Progenitor cell of endocrine pancreas (in vitro differentiated cells): ENCODE measurements around the gene TXN. TPM values are rescaled to one million over a fixed set of nuclear protein-coding genes. Genes with fewer than 3 reads are reported as not detected.

Experiments used
- DNase-seq: peaks from one replicate; pipeline ENCODE4 v3.0.0; 2021; ENCODE audit warnings: low spot score; ENCODE audit not compliant: unreplicated experiment
- H3K27ac Mint-ChIP-seq: 2 replicates; pipeline ENCODE4 v1.8.0; 2021; ENCODE audit warnings: mild to moderate bottlenecking, moderate library complexity, mixed read lengths
- H3K27me3 Mint-ChIP-seq: 2 replicates; pipeline ENCODE4 v1.8.0; 2021; ENCODE audit warnings: mixed read lengths
- H3K36me3 Mint-ChIP-seq: 2 replicates; pipeline ENCODE4 v1.8.0; 2022; ENCODE audit warnings: mixed read lengths; ENCODE audit not compliant: insufficient read depth
- H3K4me1 Mint-ChIP-seq: 2 replicates; pipeline ENCODE4 v1.8.0; 2021; ENCODE audit warnings: low read depth, mixed read lengths
- H3K4me3 Mint-ChIP-seq: 2 replicates; pipeline ENCODE4 v1.8.0; 2021; ENCODE audit warnings: low read depth, mild to moderate bottlenecking, moderate library complexity, mixed read lengths
- H3K9me3 Mint-ChIP-seq: 2 replicates; pipeline ENCODE4 v1.8.0; 2021; ENCODE audit warnings: low read depth, mixed read lengths
- total RNA-seq: library from RNA; stranded (reverse); gene quantifications from 2 replicates; pipeline ENCODE4 v1.2.1, GENCODE V29; 2021
- TF ChIP-seq, protein P1 (sequence below): fragments of 200-600 bp; sonication (generic); IDR thresholded peaks from one replicate; pipeline ENCODE4 v1.5.0; 2021; ENCODE audit warnings: antibody characterized with exemption, mild to moderate bottlenecking; ENCODE audit not compliant: unreplicated experiment

Gene TXN
- total RNA-seq, 1 donor from 2014 or later, result 130 TPM

DNA sequence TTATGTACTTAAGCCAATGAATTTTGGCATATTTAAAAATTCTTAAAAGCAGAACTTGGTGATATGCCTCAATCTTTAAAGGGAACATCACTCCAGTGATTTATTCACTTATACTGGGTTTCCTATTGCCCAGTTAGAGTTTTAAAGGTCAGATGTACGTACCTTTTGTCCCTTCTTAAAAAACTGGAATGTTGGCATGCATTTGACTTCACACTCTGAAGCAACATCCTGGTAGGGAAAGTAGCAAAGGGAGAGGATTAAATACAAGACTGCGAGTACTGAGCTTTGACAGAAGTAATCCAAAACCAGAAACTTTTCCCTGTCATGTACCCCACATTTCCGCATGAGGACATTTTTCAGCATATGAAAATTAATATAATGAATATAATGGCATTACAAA is 11.7 kb downstream of the TXN start:
- DNase-seq, result no peak
- TF ChIP-seq, protein P1, sequence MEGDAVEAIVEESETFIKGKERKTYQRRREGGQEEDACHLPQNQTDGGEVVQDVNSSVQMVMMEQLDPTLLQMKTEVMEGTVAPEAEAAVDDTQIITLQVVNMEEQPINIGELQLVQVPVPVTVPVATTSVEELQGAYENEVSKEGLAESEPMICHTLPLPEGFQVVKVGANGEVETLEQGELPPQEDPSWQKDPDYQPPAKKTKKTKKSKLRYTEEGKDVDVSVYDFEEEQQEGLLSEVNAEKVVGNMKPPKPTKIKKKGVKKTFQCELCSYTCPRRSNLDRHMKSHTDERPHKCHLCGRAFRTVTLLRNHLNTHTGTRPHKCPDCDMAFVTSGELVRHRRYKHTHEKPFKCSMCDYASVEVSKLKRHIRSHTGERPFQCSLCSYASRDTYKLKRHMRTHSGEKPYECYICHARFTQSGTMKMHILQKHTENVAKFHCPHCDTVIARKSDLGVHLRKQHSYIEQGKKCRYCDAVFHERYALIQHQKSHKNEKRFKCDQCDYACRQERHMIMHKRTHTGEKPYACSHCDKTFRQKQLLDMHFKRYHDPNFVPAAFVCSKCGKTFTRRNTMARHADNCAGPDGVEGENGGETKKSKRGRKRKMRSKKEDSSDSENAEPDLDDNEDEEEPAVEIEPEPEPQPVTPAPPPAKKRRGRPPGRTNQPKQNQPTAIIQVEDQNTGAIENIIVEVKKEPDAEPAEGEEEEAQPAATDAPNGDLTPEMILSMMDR, result no peak
- Mint-ChIP-seq H3K36me3 (peaks cover 11% of the 10 kb centered on the region), H3K9me3 (no peaks in the 10 kb centered on the region), H3K27me3 (no peaks in the 10 kb centered on the region), H3K4me3 (no peak overlapping the region), H3K27ac (no peak overlapping the region), H3K4me1 (no peaks in the 10 kb centered on the region)

DNA sequence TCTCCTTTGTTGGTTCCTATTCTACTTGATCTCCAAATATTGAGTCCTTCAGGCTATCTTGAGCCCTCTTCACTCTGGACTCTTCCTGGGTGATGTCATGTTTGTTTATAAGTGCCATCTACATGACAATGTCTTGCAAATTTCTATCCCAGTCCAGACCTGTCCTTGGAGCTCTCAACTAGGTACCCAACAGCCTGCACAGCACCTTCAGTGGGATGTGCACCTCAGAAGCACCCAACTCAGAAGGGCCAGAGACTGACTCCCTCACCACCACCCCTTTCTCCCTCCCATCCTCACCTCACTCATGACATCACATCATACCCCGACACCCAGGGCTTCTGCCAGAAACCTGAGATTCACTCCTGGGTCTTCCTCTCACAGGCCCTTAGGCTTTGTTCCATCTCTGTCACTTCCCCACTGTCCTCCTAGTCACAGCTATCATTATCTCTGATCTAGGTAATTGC is 14.4 kb downstream of the TXN start:
- Mint-ChIP-seq H3K27ac (no peak overlapping the region), H3K27me3 (no peaks in the 10 kb centered on the region), H3K4me3 (no peak overlapping the region), H3K36me3 (peaks cover 9% of the 10 kb centered on the region), H3K9me3 (no peaks in the 10 kb centered on the region), H3K4me1 (no peaks in the 10 kb centered on the region)
- DNase-seq, result no peak
- TF ChIP-seq, protein P1, result no peak

DNA sequence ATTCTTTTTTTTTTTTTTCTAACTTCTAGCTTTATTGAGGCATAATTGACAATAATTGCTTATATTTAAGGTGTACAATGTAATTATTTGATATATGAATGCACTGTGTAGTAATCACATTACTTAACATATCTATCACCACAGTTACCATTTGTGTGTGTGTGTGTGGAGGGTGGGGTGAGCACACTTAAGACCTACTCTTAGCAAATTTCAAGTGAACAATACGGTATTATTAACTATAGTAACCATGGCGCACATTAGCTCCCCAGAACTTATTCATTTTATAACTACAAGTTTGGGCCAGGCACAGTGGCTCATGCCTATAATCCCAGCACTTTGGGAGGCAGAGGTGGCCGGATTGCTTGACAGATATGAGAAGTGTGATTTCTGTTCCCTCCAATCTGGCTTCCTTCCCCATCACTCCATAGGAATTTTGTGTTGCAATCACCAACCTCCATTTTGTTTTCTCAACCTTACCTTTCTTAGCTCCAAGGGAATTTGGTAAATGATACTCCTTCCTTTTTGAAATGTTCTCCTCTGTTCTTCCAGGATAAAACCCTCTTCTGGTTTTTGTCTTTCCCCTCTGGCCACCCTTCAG is 14.9 kb downstream of the TXN start:
- no peak for DNase-seq
- H3K36me3 Mint-ChIP-seq, result peaks cover 9% of the 10 kb centered on the region
- H3K9me3 Mint-ChIP-seq, result peaks cover 3% of the 10 kb centered on the region
- H3K4me1 Mint-ChIP-seq, result no peaks in the 10 kb centered on the region
- H3K27me3 Mint-ChIP-seq, result no peaks in the 10 kb centered on the region
- H3K27ac Mint-ChIP-seq, result no peak overlapping the region
- TF ChIP-seq, protein P1, result no peak
- H3K4me3 Mint-ChIP-seq, result no peak overlapping the region

DNA sequence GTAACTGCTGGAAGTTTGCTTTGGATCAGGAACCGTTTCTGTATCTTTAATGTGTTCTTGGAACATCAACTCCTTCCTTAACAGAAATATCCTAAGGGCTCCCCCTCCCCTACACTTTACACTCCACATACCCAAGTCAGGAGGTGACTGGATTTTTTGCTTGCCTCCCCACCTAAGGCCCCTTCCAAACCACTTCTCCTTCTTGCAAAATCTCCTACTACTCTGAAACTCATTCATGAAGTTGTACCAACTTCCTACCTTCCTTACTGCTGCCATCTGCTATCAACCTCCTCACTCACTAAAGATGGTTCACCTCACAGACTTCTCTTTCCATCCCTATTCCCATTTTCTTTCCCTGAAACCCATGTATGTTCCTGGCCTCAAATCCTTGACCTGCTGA is 16.1 kb downstream of the TXN start:
- Mint-ChIP-seq H3K9me3 (peaks cover 3% of the 10 kb centered on the region), H3K27ac (no peak overlapping the region), H3K27me3 (no peaks in the 10 kb centered on the region), H3K36me3 (peaks cover 7% of the 10 kb centered on the region), H3K4me1 (no peaks in the 10 kb centered on the region), H3K4me3 (no peak overlapping the region)
- TF ChIP-seq, protein P1, result no peak
- no peak for DNase-seq

GRCh38 chr9:110228321-110228720 is 28.0 kb downstream of the TXN start:
- no peak for DNase-seq

More at GRCh38 chr9:110228321-110228720, 28.0 kb downstream of the TXN start:
- Mint-ChIP-seq H3K27me3 (peaks cover 3% of the 10 kb centered on the region), H3K9me3 (no peaks in the 10 kb centered on the region), H3K4me3 (no peak overlapping the region), H3K27ac (no peak overlapping the region), H3K36me3 (no peaks in the 10 kb centered on the region), H3K4me1 (no peaks in the 10 kb centered on the region)
- TF ChIP-seq, protein P1, result no peak
